Left colon (tissue), 2 donors: Measurements from ENCODE around the gene USP34. TPM values are rescaled to one million over a fixed set of nuclear protein-coding genes. Genes with fewer than 3 reads are reported as not detected.
"Not testable (repeated sequence)": the region's sequence is repeated elsewhere in the genome, so short reads cannot be mapped to it uniquely, and the experiment has no call there.

Experiments
- ATAC-seq: fragments of 200-7000 bp; cut with Tn5 transposase; one replicate; pipeline ENCODE4 v1.9.1; 2020; ENCODE audit warnings: mild to moderate bottlenecking, moderate library complexity
- DNase-seq, 2 donors: peaks; one replicate each; pipeline ENCODE4 v3.0.0-alpha.2; 2020
- intact Hi-C, 2 donors: fragments of 100-400 bp; cut with DNase I in 1 of 2; cut with micrococcal nuclease in 1 of 2; formaldehyde crosslinking; loops; one replicate each; pipeline versions ENCODE4 v1.11.2 to v1.14.0; 2022; cut with DNase I, micrococcal nuclease
- total RNA-seq, 2 donors: library from RNA; stranded (reverse); fragmentation: NEBNext Ultra II Directional; extraction: Animal tissue kit (Norgen Biotek cat#: 25700); gene quantifications; one replicate each; pipeline ENCODE4 v1.2.1, GENCODE V29; 2021
- donor health status: DM: no; HTN: no; CAD: no.
- donor health status: DM: yes; HTN: yes; CAD: no.

Gene USP34
- total RNA-seq, 2 donors from 2014 or later = 81.3 to 89.0 TPM

GRCh38 chr2:61222567-61222966 lies 248.3 kb downstream of the USP34 start:
- intact Hi-C loops = no loop called here

GRCh38 chr2:61221819-61222218 lies 249.1 kb downstream of the USP34 start:
- intact Hi-C loops = no loop called here
- DNase-seq (no peak), ATAC-seq (no peak)

More at GRCh38 chr2:61222567-61222966, 248.3 kb downstream of the USP34 start:
- DNase-seq = no peak
- no peak for ATAC-seq

GRCh38 chr2:61220768-61221167 lies 250.1 kb downstream of the USP34 start:
- intact Hi-C loops = no loop called here
- DNase-seq (no peak), ATAC-seq (no peak)

GRCh38 chr2:61218817-61219170 lies 252.1 kb downstream of the USP34 start:
- ATAC-seq = peak; percentile 98
- intact Hi-C loops = no loop called here
- DNase-seq = no peak

- ATAC-seq (peak; percentile 53), DNase-seq (no peak)
- intact Hi-C loops = no loop called here
These were observed 252.6 kb downstream of the USP34 start for GRCh38 chr2:61218076-61218816.

- intact Hi-C loops = no loop called here
- ATAC-seq (no peak), DNase-seq (no peak)
These were observed 256.7 kb downstream of the USP34 start for GRCh38 chr2:61214171-61214570.

- intact Hi-C loops = no loop called here
- ATAC-seq = peak; percentile 59
- DNase-seq = no peak
These were observed 260.4 kb downstream of the USP34 start for GRCh38 chr2:61210332-61210981.

- intact Hi-C loops = no loop called here
- DNase-seq (no peak), ATAC-seq (peak; percentile 95)
These were observed 265.8 kb downstream of the USP34 start for GRCh38 chr2:61205132-61205531.

- ATAC-seq (peak; percentile 55), DNase-seq (no peak)
- intact Hi-C loops = no loop called here
These were observed 274.2 kb downstream of the USP34 start for GRCh38 chr2:61196671-61197070.

- ATAC-seq, intact Hi-C loops, DNase-seq: not testable (repeated sequence)
These were observed 276.2 kb downstream of the USP34 start for GRCh38 chr2:61194646-61195045.

- DNase-seq = no peak
- intact Hi-C loops = no loop called here
- peak; percentile 47 for ATAC-seq
These were observed 277.0 kb downstream of the USP34 start for GRCh38 chr2:61193670-61194561.

GRCh38 chr2:61187085-61187484 lies 283.8 kb downstream of the USP34 start:
- DNase-seq = no peak
- intact Hi-C loops = no loop called here
- no peak for ATAC-seq

- ATAC-seq (peak; percentile 12), DNase-seq (no peak)
- intact Hi-C loops = no loop called here
These were observed 285.6 kb downstream of the USP34 start for GRCh38 chr2:61185231-61185728.

GRCh38 chr2:61184263-61184662 lies 286.6 kb downstream of the USP34 start:
- ATAC-seq (no peak), DNase-seq (no peak)
- intact Hi-C loops = no loop called here

GRCh38 chr2:61183795-61184194 lies 287.1 kb downstream of the USP34 start:
- no peak for DNase-seq
- intact Hi-C loops = no loop called here
- ATAC-seq = no peak

- no peak for DNase-seq
- intact Hi-C loops = no loop called here
- ATAC-seq = no peak
These were observed 288.9 kb downstream of the USP34 start for GRCh38 chr2:61182059-61182383.

GRCh38 chr2:61181382-61182058 lies 289.4 kb downstream of the USP34 start:
- no peak for ATAC-seq
- DNase-seq = no peak
- intact Hi-C loops = no loop called here

- DNase-seq = no peak
- no peak for ATAC-seq
- intact Hi-C loops = no loop called here
These were observed 290.2 kb downstream of the USP34 start for GRCh38 chr2:61180686-61181085.
